PFSK-1 (cell line): ENCODE results near the gene C2orf78.

Experiments
- FOXP2 ChIP-seq: optimal IDR thresholded peaks from 2 replicates; pipeline ENCODE3; 2011; ENCODE audit warnings: borderline replicate concordance, control low read depth, inconsistent platforms; ENCODE audit not compliant: insufficient read depth; ENCODE audit errors: extremely low read length, extremely low read depth
- POLR2AphosphoS5 ChIP-seq: IDR thresholded peaks from 2 replicates; pipeline ENCODE4 v1.6.1; 2012; ENCODE audit warnings: low read depth, mild to moderate bottlenecking, control low read depth, low read length, moderate library complexity
- SIN3A ChIP-seq: IDR thresholded peaks from 2 replicates; pipeline ENCODE4 v1.6.1; 2012; ENCODE audit warnings: mild to moderate bottlenecking, low read length, moderate library complexity, borderline replicate concordance; ENCODE audit not compliant: insufficient read depth
- TAF1 ChIP-seq: IDR thresholded peaks from 2 replicates; pipeline ENCODE4 v1.6.1; 2012; ENCODE audit warnings: low read length, control low read depth, borderline replicate concordance; ENCODE audit not compliant: insufficient read depth
- TF ChIP-seq, protein P1 (sequence below), 2 experiments: IDR thresholded peaks; 2 replicates each; pipeline versions ENCODE4 v1.6.1 to v1.8.0; 2011 to 2012; ENCODE audit warnings: low read depth in 2 of 2, low read length in 2 of 2, control low read depth in 1 of 2, inconsistent platforms in 1 of 2, mild to moderate bottlenecking in 1 of 2, moderate library complexity in 1 of 2; ENCODE audit not compliant: insufficient read depth in 1 of 2

DNA sequence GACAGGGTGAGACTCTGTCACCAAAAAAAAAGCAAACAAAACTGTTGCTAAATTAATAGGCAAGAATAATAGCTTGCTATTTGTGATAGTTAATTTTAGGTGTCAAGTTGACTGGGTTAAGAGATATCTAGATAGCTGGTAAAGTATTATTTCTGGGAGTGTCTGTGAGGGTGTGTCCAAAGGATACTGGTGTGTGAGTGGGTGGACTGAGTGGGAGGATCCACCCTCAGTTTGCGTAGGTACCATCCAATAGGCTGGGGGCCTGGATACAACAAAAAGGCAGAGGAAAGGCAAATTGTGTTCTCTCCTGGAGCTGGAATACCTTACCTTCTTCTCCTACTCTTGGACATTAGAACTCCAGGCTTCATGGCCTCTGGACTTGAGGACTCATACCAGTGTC is 19.0 kb upstream of the C2orf78 start:
- TF ChIP-seq SIN3A (no peak), POLR2AphosphoS5 (no peak), TAF1 (no peak), FOXP2 (no peak)
- TF ChIP-seq, protein P1, sequence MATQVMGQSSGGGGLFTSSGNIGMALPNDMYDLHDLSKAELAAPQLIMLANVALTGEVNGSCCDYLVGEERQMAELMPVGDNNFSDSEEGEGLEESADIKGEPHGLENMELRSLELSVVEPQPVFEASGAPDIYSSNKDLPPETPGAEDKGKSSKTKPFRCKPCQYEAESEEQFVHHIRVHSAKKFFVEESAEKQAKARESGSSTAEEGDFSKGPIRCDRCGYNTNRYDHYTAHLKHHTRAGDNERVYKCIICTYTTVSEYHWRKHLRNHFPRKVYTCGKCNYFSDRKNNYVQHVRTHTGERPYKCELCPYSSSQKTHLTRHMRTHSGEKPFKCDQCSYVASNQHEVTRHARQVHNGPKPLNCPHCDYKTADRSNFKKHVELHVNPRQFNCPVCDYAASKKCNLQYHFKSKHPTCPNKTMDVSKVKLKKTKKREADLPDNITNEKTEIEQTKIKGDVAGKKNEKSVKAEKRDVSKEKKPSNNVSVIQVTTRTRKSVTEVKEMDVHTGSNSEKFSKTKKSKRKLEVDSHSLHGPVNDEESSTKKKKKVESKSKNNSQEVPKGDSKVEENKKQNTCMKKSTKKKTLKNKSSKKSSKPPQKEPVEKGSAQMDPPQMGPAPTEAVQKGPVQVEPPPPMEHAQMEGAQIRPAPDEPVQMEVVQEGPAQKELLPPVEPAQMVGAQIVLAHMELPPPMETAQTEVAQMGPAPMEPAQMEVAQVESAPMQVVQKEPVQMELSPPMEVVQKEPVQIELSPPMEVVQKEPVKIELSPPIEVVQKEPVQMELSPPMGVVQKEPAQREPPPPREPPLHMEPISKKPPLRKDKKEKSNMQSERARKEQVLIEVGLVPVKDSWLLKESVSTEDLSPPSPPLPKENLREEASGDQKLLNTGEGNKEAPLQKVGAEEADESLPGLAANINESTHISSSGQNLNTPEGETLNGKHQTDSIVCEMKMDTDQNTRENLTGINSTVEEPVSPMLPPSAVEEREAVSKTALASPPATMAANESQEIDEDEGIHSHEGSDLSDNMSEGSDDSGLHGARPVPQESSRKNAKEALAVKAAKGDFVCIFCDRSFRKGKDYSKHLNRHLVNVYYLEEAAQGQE (IDR thresholded peaks at IDR 0.05; ENCODE audit: insufficient read depth in 1 of 2, low read depth in 2 of 2, low read length in 2 of 2) = no peak
